Measurements from ENCODE around the gene CDH13. TPM values are rescaled to one million over a fixed set of nuclear protein-coding genes. Genes with fewer than 3 reads are reported as not detected.

The CDH13 gene
- total and polyA plus RNA-seq, 2 of the 8 experiments (the other 6 are each of a cell fraction or from before 2014, with no cell fraction given): 2.3 to 2.4 TPM

DNA sequence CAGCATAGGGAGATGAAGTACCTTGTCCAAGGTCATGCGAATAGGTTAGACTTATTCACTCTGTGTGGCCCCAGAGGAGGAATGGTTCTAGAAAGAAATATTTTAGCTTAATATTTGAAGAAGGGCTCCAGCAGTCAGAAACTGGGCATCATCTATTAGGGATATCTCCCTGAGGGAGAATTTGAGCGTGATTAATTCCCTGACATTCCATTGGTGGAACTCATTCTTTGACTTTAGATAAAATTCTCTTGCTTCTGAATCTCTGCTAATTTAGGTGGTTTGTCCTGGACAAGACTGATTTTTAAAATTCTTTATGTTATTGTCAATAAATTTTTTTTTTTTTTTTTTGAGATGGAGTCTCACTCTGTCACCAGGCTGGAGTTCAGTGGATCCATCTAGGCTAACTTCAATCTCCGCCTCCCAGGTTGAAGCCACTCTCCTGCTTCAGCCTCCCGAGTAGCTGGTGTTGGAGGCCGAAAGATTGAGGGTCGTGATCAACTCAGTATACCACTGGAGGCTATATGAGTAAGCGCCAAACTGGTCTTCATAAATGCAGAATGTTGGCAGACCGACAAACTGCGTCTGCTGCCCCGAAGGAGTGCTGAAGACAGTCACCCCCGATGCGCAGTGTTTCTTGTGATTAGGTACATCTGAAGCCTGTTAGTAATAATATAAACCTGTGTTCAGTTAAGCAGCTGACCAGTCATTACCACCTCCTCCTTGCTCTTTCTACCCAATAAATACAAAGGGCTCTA, 913.1 kb downstream of the CDH13 start:
- 91% methylated on average over 12 of the region's 12 CpGs; no CpG with 5 or more reads in 1 of the 2 experiments for WGBS, 2 experiments (ENCODE audit: extremely low coverage in 1 of 2, insufficient coverage in 1 of 2, insufficient read length in 1 of 2, insufficient replicate concordance in 2 of 2, low coverage in 1 of 2, low lambda C conversion rate in 2 of 2, missing lambda C conversion rate in 1 of 2)
- no peak overlapping the region for H2AK5ac ChIP-seq (ENCODE audit: low read depth, low read length)
- TF ChIP-seq JUND (IDR thresholded peaks at IDR 0.05; ENCODE audit: low read length) (no peak), FOSL1 (IDR thresholded peaks at IDR 0.05; ENCODE audit: insufficient read depth, low read depth, low read length) (no peak), KDM4A (IDR thresholded peaks at IDR 0.05; ENCODE audit: low read depth, low read length, severe bottlenecking) (no peak), ASH2L (IDR thresholded peaks at IDR 0.05; ENCODE audit: low read length) (no peak), CBX5 (IDR thresholded peaks at IDR 0.05; ENCODE audit: low read depth, low read length) (no peak), CREB1 (IDR thresholded peaks at IDR 0.05) (no peak), TEAD4 (IDR thresholded peaks at IDR 0.05; ENCODE audit: low read depth, low read length) (no peak), TBP (IDR thresholded peaks at IDR 0.05; ENCODE audit: low read depth, low read length) (no peak)
- H3K4me1 ChIP-seq (replicated peaks in 1 of 4; ENCODE audit: control insufficient read depth in 3 of 4, insufficient read depth in 4 of 4, low read length in 3 of 4): no peaks in the 10 kb centered on the region
- H3K79me1 ChIP-seq (ENCODE audit: low read depth, low read length): no peaks in the 10 kb centered on the region
- no peaks in the 10 kb centered on the region for H3K79me2 ChIP-seq (ENCODE audit: control insufficient read depth in 1 of 2, insufficient read depth in 2 of 2, low read length in 2 of 2)
- no peak overlapping the region for H4K91ac ChIP-seq (replicated peaks; ENCODE audit: insufficient read length, low read length)
- ChIA-PET CTCF (ENCODE audit: partially characterized antibody) (interaction anchor here (0.7 to 0.8 kb wide), 2 partner anchors 10 to 115 kb away, joined by 3 to 4 read pairs; no protein-coding TSS in a partner anchor), POLR2A (ENCODE audit: partially characterized antibody) (no interaction called here)
- H3K36me3 ChIP-seq (ENCODE audit: control insufficient read depth in 2 of 4, insufficient read depth in 4 of 4, low read length in 3 of 4): no peaks in the 10 kb centered on the region
- no peak overlapping the region for H3K23ac ChIP-seq (ENCODE audit: insufficient read length)
- DNase-seq (ENCODE audit: low read depth in 1 of 2, low spot score in 2 of 2) (no peak), FAIRE-seq (no peak)
- no peaks in the 10 kb centered on the region for H4K20me1 ChIP-seq (replicated peaks in 1 of 2; ENCODE audit: control insufficient read depth in 1 of 2, insufficient read depth in 2 of 2, low read length in 2 of 2)
- no peaks in the 10 kb centered on the region for H3K23me2 ChIP-seq (ENCODE audit: low read depth, low read length)
- no peak overlapping the region for H2BK12ac ChIP-seq (ENCODE audit: low read depth, low read length)
- no peak overlapping the region for H4K8ac ChIP-seq (ENCODE audit: extremely low read depth, insufficient read depth, low read length)
- no peak overlapping the region for H3K4ac ChIP-seq (replicated peaks; ENCODE audit: insufficient read length, low read depth, low read length)
- no peak overlapping the region for H4K5ac ChIP-seq (ENCODE audit: insufficient read length, low read depth, low read length)
- H2AFZ ChIP-seq (ENCODE audit: low read length): no peak overlapping the region
- no peak overlapping the region for H2BK15ac ChIP-seq (ENCODE audit: low read length)
- H3K14ac ChIP-seq (ENCODE audit: insufficient read length): no peak overlapping the region
- H3K4me2 ChIP-seq (ENCODE audit: insufficient read depth in 1 of 2, low read depth in 2 of 2, low read length in 2 of 2): no peak overlapping the region
- H3K4me3 ChIP-seq (ENCODE audit: extremely low read depth in 1 of 4, insufficient read depth in 2 of 4, low read depth in 3 of 4, low read length in 4 of 4): no peak overlapping the region
- no peak overlapping the region for H3K9ac ChIP-seq (replicated peaks in 1 of 4; ENCODE audit: extremely low read depth in 1 of 4, low read depth in 3 of 4, low read length in 3 of 4)
- no peaks in the 10 kb centered on the region for H3K9me3 ChIP-seq (ENCODE audit: insufficient read depth in 2 of 2, low read depth in 1 of 2, low read length in 1 of 2)
- H2BK120ac ChIP-seq (replicated peaks; ENCODE audit: low read depth, low read length): no peak overlapping the region
- no peaks in the 10 kb centered on the region for H3K27me3 ChIP-seq (replicated peaks in 1 of 4; ENCODE audit: control insufficient read depth in 3 of 4, extremely low read depth in 1 of 4, insufficient read depth in 3 of 4, low read length in 3 of 4)
- no peak overlapping the region for H3K18ac ChIP-seq (ENCODE audit: extremely low read depth, low read length)
- no peak overlapping the region for H2BK5ac ChIP-seq (ENCODE audit: low read depth, low read length)
- no peak overlapping the region for H3K56ac ChIP-seq (replicated peaks; ENCODE audit: insufficient read length, low read depth, low read length)
- no peak overlapping the region for H3K27ac ChIP-seq (ENCODE audit: low read depth, low read length)
- no peak overlapping the region for H2BK20ac ChIP-seq (ENCODE audit: low read length)
